ENCODE results near the gene IGSF9B.

DNA sequence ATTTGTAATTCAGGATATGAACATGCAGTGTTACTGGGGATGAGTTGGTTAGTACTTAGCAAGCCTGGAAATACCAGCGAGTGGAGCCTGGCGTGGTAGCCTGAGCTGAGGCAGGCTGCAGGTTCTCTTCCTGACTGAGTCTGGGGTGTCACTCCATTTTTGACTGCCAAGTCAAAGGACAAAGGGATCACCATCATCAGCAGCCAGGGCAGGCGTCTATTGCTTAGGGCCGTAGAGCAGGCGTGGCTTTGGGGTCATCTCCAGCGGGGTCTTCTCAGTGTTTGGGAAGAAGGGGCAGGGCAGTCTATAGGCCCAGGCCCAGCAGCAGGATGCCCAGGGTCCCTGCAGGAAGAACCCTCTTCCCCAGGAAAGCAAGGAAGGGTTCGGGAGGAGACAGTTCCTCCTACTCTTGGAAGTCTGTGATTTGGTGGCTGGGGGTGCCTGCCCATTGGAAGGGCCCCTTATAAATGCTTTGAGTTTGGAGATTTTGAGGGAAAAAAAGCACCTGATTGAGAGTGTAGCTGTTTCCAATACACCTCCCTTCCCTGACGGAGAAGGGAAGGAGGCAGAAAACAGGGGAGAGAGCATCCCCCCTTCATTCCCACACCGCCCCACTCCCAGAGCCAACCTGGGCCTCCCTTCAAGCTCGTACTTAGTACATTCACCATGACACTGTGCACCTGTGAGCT, 60.0 kb downstream of the IGSF9B start:
- TF ChIP-seq POLR2A (IDR thresholded peaks at IDR 0.05) (no peak), EP300 (IDR thresholded peaks at IDR 0.05) (no peak), POLR2AphosphoS5 (IDR thresholded peaks at IDR 0.05) (no peak)

All from gastroesophageal sphincter (tissue), 2 donors.